Keratinocyte (primary cell): Measurements from ENCODE around the gene SPTLC2. TPM values are rescaled to one million over a fixed set of nuclear protein-coding genes. Genes with fewer than 3 reads are reported as not detected.

Experiments
- DNase-seq: peaks from one replicate; pipeline ENCODE4 v3.0.0-alpha.2; 2011; ENCODE audit warnings: low read depth, missing footprints, low spot score
- FAIRE-seq: peaks from 2 replicates; lab custom pipeline; 2011; peaks lifted over from hg19 to GRCh38; lab: Jason Lieb, UNC
- H2AFZ ChIP-seq: 2 replicates; pipeline ENCODE4 v1.6.0; 2012; ENCODE audit warnings: low read length, control low read depth, inconsistent platforms; ENCODE audit not compliant: control insufficient read depth
- H3K27ac ChIP-seq: 2 replicates; pipeline ENCODE4 v1.5.1; 2011; ENCODE audit warnings: low read length; ENCODE audit not compliant: control insufficient read depth, insufficient read depth
- H3K27me3 ChIP-seq: 3 replicates; pipeline ENCODE4 v1.6.0; 2011; ENCODE audit warnings: low read length; ENCODE audit not compliant: control insufficient read depth, insufficient read depth; ENCODE audit errors: extremely low read depth
- H3K36me3 ChIP-seq, 2 experiments: 2 replicates in 1 of 2; 3 replicates in 1 of 2; pipeline ENCODE4 v1.5.1; 2011; ENCODE audit warnings: low read length in 2 of 2, mild to moderate bottlenecking in 1 of 2; ENCODE audit not compliant: control insufficient read depth in 2 of 2, insufficient read depth in 2 of 2; ENCODE audit errors: extremely low read depth in 1 of 2
- H3K4me1 ChIP-seq: 3 replicates; pipeline ENCODE4 v1.5.1; 2011; ENCODE audit warnings: low read length; ENCODE audit not compliant: control insufficient read depth, insufficient read depth; ENCODE audit errors: extremely low read depth
- H3K4me2 ChIP-seq: 3 replicates; pipeline ENCODE4 v1.6.0; 2011; ENCODE audit warnings: low read depth, low read length; ENCODE audit not compliant: control insufficient read depth, insufficient read depth; ENCODE audit errors: extremely low read depth
- H3K4me3 ChIP-seq, 3 experiments: fragments of 200-600 bp in 1 of 3; sonication (generic) in 1 of 3; 2 replicates in 2 of 3; 3 replicates in 1 of 3; pipeline ENCODE4 v1.5.1; 2011 to 2016; ENCODE audit warnings: low read length in 3 of 3, mild to moderate bottlenecking in 3 of 3, control low read depth in 2 of 3, inconsistent platforms in 1 of 3, low read depth in 1 of 3, mixed read lengths in 1 of 3, mixed run types in 1 of 3, moderate library complexity in 1 of 3; ENCODE audit not compliant: control insufficient read depth in 2 of 3, insufficient read depth in 2 of 3; ENCODE audit errors: extremely low read depth in 1 of 3
- H3K79me2 ChIP-seq: 2 replicates; pipeline ENCODE4 v1.6.0; 2012; ENCODE audit warnings: low read length; ENCODE audit not compliant: control insufficient read depth, insufficient read depth
- H3K9ac ChIP-seq: 3 replicates; pipeline ENCODE4 v1.6.0; 2011; ENCODE audit warnings: low read length; ENCODE audit not compliant: control insufficient read depth, insufficient read depth; ENCODE audit errors: extremely low read depth
- H3K9me1 ChIP-seq: 3 replicates; pipeline ENCODE4 v1.6.0; 2011; ENCODE audit warnings: low read length; ENCODE audit not compliant: control insufficient read depth, insufficient read depth; ENCODE audit errors: extremely low read depth
- H3K9me3 ChIP-seq: 2 replicates; pipeline ENCODE4 v1.5.1; 2012; ENCODE audit warnings: low read depth, low read length; ENCODE audit not compliant: control insufficient read depth
- H4K20me1 ChIP-seq: 3 replicates; pipeline ENCODE4 v1.6.0; 2011; ENCODE audit warnings: low read length; ENCODE audit not compliant: control insufficient read depth, insufficient read depth; ENCODE audit errors: extremely low read depth
- CTCF ChIP-seq, 3 experiments: IDR thresholded peaks in 1 of 3; conservative IDR thresholded peaks in 1 of 3; optimal IDR thresholded peaks in 1 of 3; 2 replicates in 2 of 3; 3 replicates in 1 of 3; pipeline versions ENCODE3 to v1.5.1; 2011; ENCODE audit warnings: low read length in 3 of 3, mild to moderate bottlenecking in 3 of 3, moderate library complexity in 2 of 3, control low read depth in 1 of 3, inconsistent platforms in 1 of 3; ENCODE audit not compliant: insufficient read depth in 2 of 3; ENCODE audit errors: extremely low read depth in 1 of 3
- EZH2 ChIP-seq: IDR thresholded peaks from one replicate; pipeline ENCODE4 v1.6.1; 2012; ENCODE audit warnings: inconsistent platforms, mild to moderate bottlenecking, low read length, moderate library complexity
- dilution Hi-C: fragments of 300-500 bp; cut with MboI; formaldehyde crosslinking; loops from one replicate; pipeline ENCODE4 v1.7.0; 2020; ENCODE audit warnings: low sequenced_read_pairs; ENCODE audit not compliant: extremely low pct_ligation_motif_present
- polyA plus RNA-seq, 5 experiments: library from polyadenylated mRNA; depleted of rRNA in 3 of 5; stranded (reverse) in 3 of 5; stranded (forward) in 1 of 5; unstranded in 1 of 5; fragments of >200 nt; gene quantifications; 1 replicate in 1 of 5; 2 replicates in 3 of 5; 3 replicates in 1 of 5; pipeline versions ENCODE4 v1.2.1 to v1.2.3, GENCODE V29; 2011 to 2012; ENCODE audit warnings: missing spikeins in 2 of 5, low read depth in 1 of 5, low replicate concordance in 1 of 5

The SPTLC2 gene
- polyA plus RNA-seq, 1 donor (not counting 4 experiments of a cell fraction or from before 2014, with no cell fraction given) = 46.8 TPM

- Histone ChIP-seq H3K9ac (no peak overlapping the region), H3K79me2 (no peaks in the 10 kb centered on the region), H3K4me3 (no peak overlapping the region), H3K4me2 (no peak overlapping the region), H3K27me3 (no peaks in the 10 kb centered on the region), H3K36me3 (peaks cover 17 to 20% of the 10 kb centered on the region in 2 experiments), H3K4me1 (no peaks in the 10 kb centered on the region), H4K20me1 (no peaks in the 10 kb centered on the region), H2AFZ (no peak overlapping the region), H3K27ac (no peak overlapping the region), H3K9me3 (no peaks in the 10 kb centered on the region), H3K9me1 (no peaks in the 10 kb centered on the region)
- dilution Hi-C loops = no loop called here
- DNase-seq = no peak
- no peak for TF ChIP-seq CTCF (optimal IDR thresholded peaks at IDR 0.05 in 1 of 3, IDR thresholded peaks at IDR 0.05 in 1 of 3, conservative IDR thresholded peaks at IDR 0.05 in 1 of 3; ENCODE audit: extremely low read depth in 1 of 3, insufficient read depth in 2 of 3, low read length in 3 of 3)
- no peak for TF ChIP-seq EZH2
- FAIRE-seq = no peak
Observed at GRCh38 chr14:77469539-77469938, 146.9 kb downstream of the SPTLC2 start.

- no peaks in the 10 kb centered on the region for H3K4me1 ChIP-seq
- H3K9me1 ChIP-seq = no peaks in the 10 kb centered on the region
- H3K4me3 ChIP-seq = no peak overlapping the region
- dilution Hi-C loops = no loop called here
- FAIRE-seq = no peak
- no peaks in the 10 kb centered on the region for H3K79me2 ChIP-seq
- no peak overlapping the region for H3K4me2 ChIP-seq
- H3K27ac ChIP-seq = no peak overlapping the region
- H3K36me3 ChIP-seq = peaks cover 21 to 23% of the 10 kb centered on the region in 2 experiments
- DNase-seq = no peak
- H4K20me1 ChIP-seq = no peaks in the 10 kb centered on the region
- H3K9me3 ChIP-seq = no peaks in the 10 kb centered on the region
- H3K9ac ChIP-seq = no peak overlapping the region
- TF ChIP-seq CTCF (optimal IDR thresholded peaks at IDR 0.05 in 1 of 3, IDR thresholded peaks at IDR 0.05 in 1 of 3, conservative IDR thresholded peaks at IDR 0.05 in 1 of 3; ENCODE audit: extremely low read depth in 1 of 3, insufficient read depth in 2 of 3, low read length in 3 of 3) (no peak), EZH2 (no peak)
- no peaks in the 10 kb centered on the region for H3K27me3 ChIP-seq
- H2AFZ ChIP-seq = no peak overlapping the region
Observed at GRCh38 chr14:77469067-77469505, 147.4 kb downstream of the SPTLC2 start.
